SU-DHL-6 (cell line): ENCODE results near the gene DDX10.

Experiments
- H2AFZ ChIP-seq: fragments of 200-600 bp; sonication (generic); 2 replicates; pipeline ENCODE4 v1.6.1; 2014; ENCODE audit warnings: low read depth, mild to moderate bottlenecking, moderate library complexity, mixed read lengths, antibody characterized with exemption, low read length; ENCODE audit not compliant: severe bottlenecking
- H3F3A ChIP-seq: fragments of 200-600 bp; shearing (Covaris generic); 2 replicates; pipeline ENCODE4 v1.6.0; 2016; ENCODE audit warnings: antibody characterized with exemption, mild to moderate bottlenecking; ENCODE audit not compliant: insufficient read depth
- H3K27ac ChIP-seq: fragments of 200-600 bp; sonication (generic); 2 replicates; pipeline ENCODE4 v1.5.1; 2016; ENCODE audit warnings: low read depth, mild to moderate bottlenecking, low read length, moderate library complexity, mixed read lengths
- H3K27me3 ChIP-seq: fragments of 200-600 bp; sonication (generic), shearing (Covaris generic); 2 replicates; pipeline ENCODE4 v1.6.0; 2014; ENCODE audit warnings: mild to moderate bottlenecking, low read length
- H3K36me3 ChIP-seq: fragments of 200-600 bp; sonication (generic); 2 replicates; pipeline ENCODE4 v1.6.1; 2014; ENCODE audit warnings: mild to moderate bottlenecking, low read length, mixed read lengths
- H3K4me2 ChIP-seq: fragments of 300-600, 200-600 bp; shearing (Covaris generic), sonication (generic); 2 replicates; pipeline ENCODE4 v1.6.0; 2014; ENCODE audit warnings: low read length, low read depth, mild to moderate bottlenecking; ENCODE audit not compliant: poor library complexity, severe bottlenecking
- H3K4me3 ChIP-seq: fragments of 200-600 bp; sonication (generic); 2 replicates; pipeline ENCODE4 v1.5.1; 2014; ENCODE audit warnings: antibody characterized with exemption, low read length, mild to moderate bottlenecking, mixed read lengths; ENCODE audit not compliant: insufficient read depth, poor library complexity, severe bottlenecking
- H3K79me2 ChIP-seq: fragments of 200-600 bp; sonication (generic); 2 replicates; pipeline ENCODE4 v1.6.1; 2014; ENCODE audit warnings: mild to moderate bottlenecking, low read length, moderate library complexity; ENCODE audit not compliant: insufficient read depth
- H3K9ac ChIP-seq: fragments of 200-600 bp; sonication (generic); 2 replicates; pipeline ENCODE4 v1.7.0; 2014; ENCODE audit warnings: mild to moderate bottlenecking, low read length
- H3K9me2 ChIP-seq: fragments of 200-600 bp; sonication (generic); replicated peaks from 2 replicates; pipeline ENCODE4 v1.6.1; 2014; ENCODE audit warnings: low read length; ENCODE audit not compliant: insufficient read depth
- H3K9me3 ChIP-seq: fragments of 200-600 bp; sonication (generic); 2 replicates; pipeline ENCODE4 v1.6.1; 2014; ENCODE audit warnings: low read length, mixed read lengths; ENCODE audit not compliant: insufficient read depth
- H4K20me1 ChIP-seq: fragments of 200-600 bp; sonication (generic); 2 replicates; pipeline ENCODE4 v1.6.1; 2014; ENCODE audit warnings: low read depth, mild to moderate bottlenecking, antibody characterized with exemption, low read length, moderate library complexity, mixed read lengths
- CTCF ChIP-seq: fragments of 200-600 bp; sonication (generic); IDR thresholded peaks from one replicate; pipeline ENCODE4 v1.5.1; 2017; ENCODE audit warnings: antibody characterized with exemption, mild to moderate bottlenecking, low read length, moderate library complexity; ENCODE audit not compliant: insufficient read depth, poor library complexity, severe bottlenecking
- EZH2phosphoT487 ChIP-seq: fragments of 200-600 bp; sonication (generic), shearing (Covaris generic); conservative IDR thresholded peaks from 2 replicates; pipeline ENCODE4 v1.6.1; 2018; ENCODE audit warnings: mild to moderate bottlenecking, antibody characterized with exemption, low read length, moderate library complexity, mixed read lengths

The DDX10 gene

GRCh38 chr11:108970221-108970991, 305.5 kb downstream of the DDX10 start:
- no peaks in the 10 kb centered on the region for H3K79me2 ChIP-seq
- no peaks in the 10 kb centered on the region for H4K20me1 ChIP-seq
- no peaks in the 10 kb centered on the region for H3K27me3 ChIP-seq
- no peaks in the 10 kb centered on the region for H3F3A ChIP-seq
- no peak overlapping the region for H3K9ac ChIP-seq
- no peak overlapping the region for H2AFZ ChIP-seq
- H3K9me2 ChIP-seq: no peaks in the 10 kb centered on the region
- no peak overlapping the region for H3K4me2 ChIP-seq
- H3K9me3 ChIP-seq: no peaks in the 10 kb centered on the region
- H3K4me3 ChIP-seq: no peak overlapping the region
- no peak overlapping the region for H3K27ac ChIP-seq
- no peaks in the 10 kb centered on the region for H3K36me3 ChIP-seq
- TF ChIP-seq CTCF (no peak), EZH2phosphoT487 (no peak)

- Histone ChIP-seq H3F3A (no peaks in the 10 kb centered on the region), H3K27ac (no peak overlapping the region), H3K9me3 (no peaks in the 10 kb centered on the region), H3K9ac (no peak overlapping the region), H3K9me2 (no peaks in the 10 kb centered on the region), H4K20me1 (no peaks in the 10 kb centered on the region), H3K27me3 (no peaks in the 10 kb centered on the region), H3K4me3 (no peak overlapping the region), H3K79me2 (no peaks in the 10 kb centered on the region), H3K36me3 (no peaks in the 10 kb centered on the region), H2AFZ (no peak overlapping the region), H3K4me2 (no peak overlapping the region)
- no peak for TF ChIP-seq CTCF
- TF ChIP-seq EZH2phosphoT487: no peak
These were observed 308.7 kb downstream of the DDX10 start for GRCh38 chr11:108973402-108974162.

- Histone ChIP-seq H3K9me2 (no peaks in the 10 kb centered on the region), H3K9ac (no peak overlapping the region)
These were observed 310.2 kb downstream of the DDX10 start for GRCh38 chr11:108975026-108975425.

More at GRCh38 chr11:108975026-108975425, 310.2 kb downstream of the DDX10 start:
- no peaks in the 10 kb centered on the region for H3F3A ChIP-seq
- H3K4me2 ChIP-seq: no peak overlapping the region
- no peaks in the 10 kb centered on the region for H3K27me3 ChIP-seq
- no peaks in the 10 kb centered on the region for H3K79me2 ChIP-seq
- no peak for TF ChIP-seq CTCF
- TF ChIP-seq EZH2phosphoT487: no peak
- H3K4me3 ChIP-seq: no peak overlapping the region
- H3K36me3 ChIP-seq: no peaks in the 10 kb centered on the region
- no peak overlapping the region for H3K27ac ChIP-seq
- no peaks in the 10 kb centered on the region for H3K9me3 ChIP-seq
- H4K20me1 ChIP-seq: no peaks in the 10 kb centered on the region
- no peak overlapping the region for H2AFZ ChIP-seq
